NCI-H2107 (cell line): Measurements from ENCODE around the gene IL1RN.

ENCODE experiments used
- DNase-seq: peaks from one replicate; lab custom pipeline; 2025; lab: John Stamatoyannopoulos, UW

The IL1RN gene

GRCh38 chr2:113104054-113104611, 23.3 kb upstream of the IL1RN start:
- no peak for DNase-seq

- DNase-seq = no peak
Observed at GRCh38 chr2:113105047-113105785, 22.2 kb upstream of the IL1RN start.

GRCh38 chr2:113111121-113111520, 16.3 kb upstream of the IL1RN start:
- no peak for DNase-seq

GRCh38 chr2:113111823-113112287, 15.5 kb upstream of the IL1RN start:
- DNase-seq = no peak

GRCh38 chr2:113112441-113112840, 15.0 kb upstream of the IL1RN start:
- DNase-seq = no peak

- DNase-seq = no peak
Observed at GRCh38 chr2:113112871-113113270, 14.5 kb upstream of the IL1RN start.

- DNase-seq = no peak
Observed at GRCh38 chr2:113113807-113114206, 13.6 kb upstream of the IL1RN start.

- no peak for DNase-seq
Observed at GRCh38 chr2:113114224-113114945, 13.0 kb upstream of the IL1RN start.

- DNase-seq = no peak
Observed at GRCh38 chr2:113114996-113115395, 12.4 kb upstream of the IL1RN start.

GRCh38 chr2:113116100-113116958, 11.1 kb upstream of the IL1RN start:
- no peak for DNase-seq

GRCh38 chr2:113117541-113118262, 9.7 kb upstream of the IL1RN start:
- no peak for DNase-seq

GRCh38 chr2:113118263-113118657, 9.1 kb upstream of the IL1RN start:
- DNase-seq = no peak

GRCh38 chr2:113119111-113119510, 8.3 kb upstream of the IL1RN start:
- no peak for DNase-seq

GRCh38 chr2:113120861-113121260, 6.5 kb upstream of the IL1RN start:
- DNase-seq = no peak

GRCh38 chr2:113122364-113122763, 5.0 kb upstream of the IL1RN start:
- DNase-seq = no peak

- no peak for DNase-seq
Observed at GRCh38 chr2:113123726-113124125, 3.7 kb upstream of the IL1RN start.

- no peak for DNase-seq
Observed at GRCh38 chr2:113124181-113124961, 3.0 kb upstream of the IL1RN start.

- no peak for DNase-seq
Observed at GRCh38 chr2:113124984-113125855, 2.2 kb upstream of the IL1RN start.

- no peak for DNase-seq
Observed at GRCh38 chr2:113127646-113128570, 510 bp downstream of the IL1RN start.
